Ovary (tissue), 3 donors: ENCODE results near the gene NECAB2.

Source experiments
- CTCF ChIP-seq, 3 donors: fragments of 450-650 bp in 2 of 3; fragments of 200-600 bp in 1 of 3; IDR thresholded peaks; one replicate each; pipeline versions ENCODE4 v1.5.1 to v1.8.0; 2016 to 2022; ENCODE audit warnings: antibody characterized with exemption in 3 of 3, mild to moderate bottlenecking in 1 of 3
- EP300 ChIP-seq: sonication (generic); formaldehyde crosslinking; IDR thresholded peaks from one replicate; pipeline ENCODE4 v1.6.1; 2017; ENCODE audit warnings: antibody characterized with exemption
- donor health status: DM: no; HTN: no; CAD: no.

- TF ChIP-seq EP300 (no peak), CTCF (IDR thresholded peaks at IDR 0.05) (no peak)
Measured at GRCh38 chr16:83925095-83925905, 42.7 kb upstream of the NECAB2 start.
